HG03064 (cell line): ENCODE results near the gene EBPL.
"Not testable (repeated sequence)": the region's sequence is repeated elsewhere in the genome, so short reads cannot be mapped to it uniquely, and the experiment has no call there.

Experiments used
- ATAC-seq: cut with Tn5 transposase; IDR thresholded peaks from one replicate; pipeline ENCODE4 v1.9.1; 2021; ENCODE audit warnings: low read depth; ENCODE audit not compliant: unreplicated experiment

Gene EBPL

GRCh38 chr13:49690995-49691784 is at the start of gene EBPL:
EBPL (minus strand) TSS chr13:49691486; CDS start chr13:49691424, 62 bp downstream.
- peak; percentile 92 for ATAC-seq

- ATAC-seq: no peak
These were observed 49.6 kb upstream of the EBPL start for GRCh38 chr13:49740870-49741269.

- ATAC-seq: no peak
These were observed 48.4 kb upstream of the EBPL start for GRCh38 chr13:49739498-49740187.

GRCh38 chr13:49733181-49733951 is 42.1 kb upstream of the EBPL start:
- no peak for ATAC-seq

GRCh38 chr13:49731766-49732165 is 40.5 kb upstream of the EBPL start:
- no peak for ATAC-seq

GRCh38 chr13:49716615-49717014 is 25.3 kb upstream of the EBPL start:
- ATAC-seq: no peak

GRCh38 chr13:49714757-49715156 is 23.5 kb upstream of the EBPL start:
- no peak for ATAC-seq

DNA sequence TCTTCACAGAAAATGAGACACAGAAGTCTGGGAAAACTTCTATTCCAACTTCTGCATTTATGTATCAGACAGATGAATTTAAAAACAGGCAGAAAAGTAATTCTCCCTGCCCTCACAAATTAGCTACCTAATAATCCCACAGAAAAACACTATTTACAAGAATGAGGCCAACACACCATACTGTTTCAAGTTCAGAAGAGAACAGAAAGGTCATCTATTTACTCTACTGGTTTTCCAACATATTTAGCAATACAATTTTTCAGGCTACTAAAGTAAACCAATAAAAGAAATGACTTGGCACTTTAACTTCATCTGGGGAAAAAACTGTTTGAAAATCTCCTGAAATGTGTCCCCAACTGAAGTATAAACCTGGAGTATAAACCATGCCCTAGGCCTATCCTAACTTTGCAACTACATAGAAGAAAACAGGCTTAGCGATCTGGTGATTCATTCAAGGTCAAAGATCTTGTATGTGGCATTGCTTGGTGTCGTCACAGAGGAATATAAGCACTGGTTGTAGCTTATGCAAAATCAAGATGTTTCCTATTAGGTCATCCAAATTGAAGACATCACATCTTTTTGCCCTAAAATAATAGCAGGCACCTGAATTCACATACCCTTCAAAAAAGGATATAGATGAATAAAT is 20.1 kb upstream of the EBPL start:
- no peak for ATAC-seq

- ATAC-seq: not testable (repeated sequence)
These were observed 13.0 kb upstream of the EBPL start for GRCh38 chr13:49704264-49704663.

GRCh38 chr13:49701491-49701890 is 10.2 kb upstream of the EBPL start:
- ATAC-seq: no peak

- no peak for ATAC-seq
These were observed 6.2 kb upstream of the EBPL start for GRCh38 chr13:49697468-49697867.

- no peak for ATAC-seq
These were observed 3.2 kb upstream of the EBPL start for GRCh38 chr13:49694446-49694845.

- ATAC-seq: no peak
These were observed 2.6 kb upstream of the EBPL start for GRCh38 chr13:49693877-49694276.

DNA sequence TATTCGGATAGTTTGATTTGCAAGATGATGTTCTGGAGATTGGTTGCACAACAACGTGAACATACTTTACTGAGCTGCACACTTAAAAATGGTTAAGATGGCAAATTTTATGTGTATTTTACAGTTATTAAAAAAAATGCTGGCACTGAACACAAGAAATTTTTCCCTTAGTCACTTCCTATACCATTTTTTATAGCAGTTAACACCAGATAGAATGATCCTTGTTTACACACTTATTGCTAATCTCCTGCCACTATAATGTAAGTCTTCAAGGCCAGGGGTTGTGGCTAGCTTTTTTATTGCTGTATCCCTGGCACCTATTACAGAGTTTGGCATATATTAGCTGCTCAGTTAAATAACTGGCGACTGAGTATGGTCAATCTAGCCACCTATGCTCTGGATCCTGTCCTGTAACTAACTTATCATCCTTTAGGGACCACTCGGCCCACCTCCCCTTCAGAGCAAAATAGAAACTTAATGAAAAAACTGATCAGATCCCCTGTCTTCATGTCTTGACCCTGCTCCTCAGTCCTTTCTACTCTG is 2.0 kb upstream of the EBPL start:
- no peak for ATAC-seq

GRCh38 chr13:49690133-49690994 is 922 bp downstream of the EBPL start:
- peak; percentile 27 for ATAC-seq

GRCh38 chr13:49683489-49683888 is 7.8 kb downstream of the EBPL start:
- ATAC-seq: peak; percentile 52

DNA sequence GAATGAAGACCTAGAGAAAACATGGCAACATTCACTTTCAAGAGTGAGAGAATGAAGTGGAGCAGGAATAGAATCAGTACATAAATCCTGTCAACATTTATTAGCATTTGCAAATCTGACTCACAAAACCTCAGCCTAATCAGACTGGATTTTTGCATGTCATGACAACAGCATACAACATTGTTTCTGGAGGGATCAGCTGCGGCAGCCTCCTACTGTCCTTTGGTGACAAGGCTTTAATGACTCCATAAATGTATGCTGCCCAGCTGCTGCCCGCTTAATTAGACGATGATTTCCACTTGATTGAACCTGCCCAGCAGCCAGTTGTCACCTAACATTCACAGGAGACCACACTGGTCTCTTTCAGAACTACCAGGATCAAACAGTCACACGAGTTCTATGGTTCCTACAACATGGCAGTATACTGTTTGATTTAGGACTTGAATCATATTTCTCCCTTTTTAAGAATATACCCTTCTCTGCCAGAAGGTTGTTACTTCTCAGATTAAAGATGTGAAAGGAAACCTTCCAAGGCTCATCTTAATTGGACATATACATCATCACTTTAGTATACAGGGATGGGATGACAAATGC is 9.3 kb downstream of the EBPL start:
- ATAC-seq: no peak

GRCh38 chr13:49679246-49679645 is 12.0 kb downstream of the EBPL start:
- no peak for ATAC-seq
